Activated CD4-positive, alpha-beta T cell treated with anti-CD3 and anti-CD28 coated beads for 24 hours (primary cell): Measurements from ENCODE around the gene MLC1.

Experiments used
- DNase-seq, 2 donors: peaks; one replicate each; pipeline ENCODE4 v3.0.0-alpha.2; 2020; ENCODE audit warnings: low read depth in 2 of 2

The MLC1 gene

GRCh38 chr22:50058061-50058905, 26.9 kb downstream of the MLC1 start, which contains the start of gene TTLL8:
TTLL8 (minus strand) TSS chr22:50058298.
- no peak for DNase-seq

DNA sequence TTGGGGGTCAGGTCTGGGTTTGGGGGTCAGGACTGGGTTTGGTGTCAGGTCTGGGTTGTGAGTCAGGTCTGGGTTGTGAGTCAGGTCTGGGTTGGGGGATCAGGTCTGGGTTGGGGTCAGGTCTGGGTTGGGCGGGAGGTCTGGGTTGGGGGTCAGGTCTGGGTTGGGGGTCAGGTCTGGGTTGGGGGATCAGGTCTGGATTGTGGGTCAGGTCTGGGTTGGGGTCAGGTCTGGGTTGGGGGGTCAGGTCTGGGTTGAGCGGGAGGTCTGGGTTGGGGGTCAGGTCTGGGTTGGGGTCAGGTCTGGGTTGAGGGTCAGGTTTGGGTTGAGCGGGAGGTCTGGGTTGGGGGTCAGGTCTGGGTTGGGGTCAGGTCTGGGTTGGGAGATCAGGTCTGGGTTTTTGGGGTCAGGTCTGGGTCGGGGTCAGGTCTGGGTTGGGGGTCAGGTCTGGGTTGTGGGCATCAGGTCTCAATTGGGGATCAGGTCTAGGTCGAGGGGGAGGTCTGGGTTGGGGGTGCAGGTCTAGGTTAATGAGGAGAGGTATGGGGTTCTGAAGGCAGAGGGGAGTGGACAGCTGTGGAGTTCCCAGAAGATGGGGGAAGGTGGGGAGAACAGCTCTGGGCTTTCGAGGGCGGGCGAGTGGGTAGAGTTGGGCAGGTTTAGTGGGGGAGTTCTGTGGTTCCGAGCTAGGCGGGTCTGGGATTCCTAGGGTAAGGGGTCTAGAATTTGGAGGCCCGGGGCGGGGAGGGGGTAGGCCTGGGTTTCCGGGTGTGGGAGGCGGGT, 27.8 kb downstream of the MLC1 start:
- no peak for DNase-seq

DNA sequence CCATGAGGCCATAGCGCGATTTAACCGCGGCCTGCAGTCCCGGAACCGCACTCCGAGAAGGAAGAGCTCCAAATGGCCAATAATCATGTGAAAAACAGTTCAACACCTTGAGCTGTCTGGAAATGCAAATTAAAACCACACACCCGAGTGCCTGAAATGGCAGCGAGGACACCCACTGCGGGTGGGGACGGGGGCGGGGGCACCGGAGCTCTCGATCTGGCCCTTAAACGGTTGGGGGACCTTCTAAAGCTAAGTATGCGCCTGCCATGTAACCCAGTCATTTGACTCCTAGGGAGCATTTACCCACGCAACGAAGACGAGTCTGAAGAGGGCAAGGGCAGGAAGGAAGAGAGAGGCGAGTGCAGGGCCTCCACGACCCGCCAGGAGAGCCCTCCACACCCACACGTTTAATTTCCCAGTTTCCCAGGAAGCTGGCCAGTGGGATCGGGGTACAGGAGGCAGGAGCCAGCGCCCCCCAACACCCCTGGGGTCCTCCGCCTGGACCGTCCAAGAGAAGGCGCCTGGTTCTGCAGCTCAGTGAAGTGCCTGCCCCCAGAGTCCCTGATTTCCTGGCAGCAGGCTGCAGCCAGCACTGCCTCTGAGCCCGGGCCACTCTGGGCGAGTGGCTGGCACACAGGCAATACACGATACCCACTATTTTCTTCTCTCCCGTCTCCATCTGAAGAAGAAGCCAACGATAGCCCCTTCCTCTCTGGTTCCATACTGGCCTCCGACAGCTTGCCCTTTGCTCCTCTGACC, 28.8 kb downstream of the MLC1 start:
- no peak for DNase-seq

DNA sequence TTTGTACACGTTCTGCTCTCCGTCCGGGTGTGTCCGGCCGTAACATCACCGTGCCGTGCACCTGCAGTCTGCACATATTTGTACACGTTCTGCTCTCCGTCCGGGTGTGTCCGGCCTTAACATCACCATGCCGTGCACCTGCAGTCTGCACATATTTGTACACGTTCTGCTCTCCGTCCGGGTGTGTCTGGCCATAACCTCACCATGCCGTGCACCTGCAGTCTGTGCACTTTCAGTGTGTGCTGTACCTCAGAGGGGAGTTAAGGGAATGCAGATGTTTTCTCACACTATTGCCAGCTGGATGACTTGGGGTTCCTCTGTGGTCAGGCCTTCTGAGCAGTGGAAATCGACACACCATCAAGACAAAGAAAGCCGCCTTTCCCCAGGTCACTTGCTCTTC, 31.4 kb downstream of the MLC1 start:
- DNase-seq, result no peak

DNA sequence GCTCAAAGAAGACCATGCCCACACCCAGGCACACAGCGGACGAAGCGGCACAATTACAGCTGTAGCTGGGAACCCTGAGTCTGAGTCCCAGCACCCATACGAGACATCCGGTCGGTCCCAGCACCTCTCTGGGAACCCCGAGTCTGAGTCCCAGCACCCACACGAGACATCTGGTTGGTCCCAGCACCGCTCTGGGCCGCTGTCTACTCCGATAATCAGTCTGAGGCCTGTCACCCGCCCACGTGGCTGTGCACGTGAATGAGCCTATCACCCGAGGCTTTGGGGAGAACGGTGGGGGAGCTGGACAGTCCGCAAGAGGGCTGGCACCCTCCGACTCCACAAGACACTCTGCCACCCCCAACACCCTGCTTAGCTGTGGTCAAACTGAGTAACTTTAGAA, 33.3 kb downstream of the MLC1 start:
- no peak for DNase-seq

GRCh38 chr22:50049299-50050195, 35.7 kb downstream of the MLC1 start:
- DNase-seq, result no peak

DNA sequence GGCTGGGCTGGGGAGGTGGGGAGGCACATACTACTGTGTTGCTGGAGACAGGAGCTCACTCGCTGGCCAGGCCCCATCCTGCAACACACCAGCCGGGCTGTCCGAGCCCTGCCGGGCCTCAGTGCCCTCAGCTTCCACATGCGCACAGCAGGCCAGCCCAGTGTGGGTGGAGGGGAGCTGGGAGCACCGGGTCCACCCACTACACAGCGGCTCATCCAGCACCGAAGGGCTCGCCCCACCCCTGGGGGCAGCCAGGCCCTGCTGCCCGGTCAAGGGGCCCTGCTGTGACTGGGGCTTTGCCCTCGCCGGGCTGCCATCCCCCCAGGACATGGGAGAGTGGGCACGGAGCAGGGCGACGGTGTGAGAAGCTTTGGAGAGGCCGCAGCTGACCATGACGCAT, 36.4 kb downstream of the MLC1 start:
- no peak for DNase-seq

DNA sequence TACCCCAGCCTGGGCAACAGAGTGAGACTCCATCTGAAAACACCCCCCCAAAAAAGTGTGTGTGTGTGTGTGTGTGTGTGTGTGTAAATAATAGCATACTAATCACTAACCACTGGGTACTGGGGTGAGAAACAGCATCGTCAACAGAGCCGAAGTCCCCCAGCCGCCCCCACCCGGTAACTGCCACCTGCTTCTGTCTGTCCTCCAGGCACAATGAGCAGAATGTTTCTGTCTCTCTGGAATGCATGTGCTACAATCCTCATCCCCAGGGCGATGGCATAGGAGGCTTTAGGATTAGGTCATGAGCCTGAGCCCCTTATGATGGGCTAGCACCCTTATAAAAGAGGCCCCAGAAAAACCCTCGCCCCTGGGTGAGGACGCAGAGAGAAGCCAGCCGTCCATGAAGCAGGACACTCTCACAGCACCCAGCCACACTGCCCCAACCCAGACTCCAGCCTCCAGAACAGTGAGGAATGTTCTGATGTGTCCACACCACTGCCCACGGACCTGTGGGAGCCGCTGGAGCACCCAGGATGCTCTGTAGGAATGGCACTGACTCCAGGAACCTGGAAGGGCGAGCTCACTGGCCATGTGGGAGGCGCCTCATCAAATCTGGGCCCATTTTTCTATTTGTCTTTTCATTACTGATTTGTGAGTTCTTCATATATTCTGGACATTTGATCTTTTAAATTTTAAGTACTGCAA, 37.0 kb downstream of the MLC1 start:
- DNase-seq, result no peak

GRCh38 chr22:50047346-50047745, 37.9 kb downstream of the MLC1 start:
- no peak for DNase-seq

DNA sequence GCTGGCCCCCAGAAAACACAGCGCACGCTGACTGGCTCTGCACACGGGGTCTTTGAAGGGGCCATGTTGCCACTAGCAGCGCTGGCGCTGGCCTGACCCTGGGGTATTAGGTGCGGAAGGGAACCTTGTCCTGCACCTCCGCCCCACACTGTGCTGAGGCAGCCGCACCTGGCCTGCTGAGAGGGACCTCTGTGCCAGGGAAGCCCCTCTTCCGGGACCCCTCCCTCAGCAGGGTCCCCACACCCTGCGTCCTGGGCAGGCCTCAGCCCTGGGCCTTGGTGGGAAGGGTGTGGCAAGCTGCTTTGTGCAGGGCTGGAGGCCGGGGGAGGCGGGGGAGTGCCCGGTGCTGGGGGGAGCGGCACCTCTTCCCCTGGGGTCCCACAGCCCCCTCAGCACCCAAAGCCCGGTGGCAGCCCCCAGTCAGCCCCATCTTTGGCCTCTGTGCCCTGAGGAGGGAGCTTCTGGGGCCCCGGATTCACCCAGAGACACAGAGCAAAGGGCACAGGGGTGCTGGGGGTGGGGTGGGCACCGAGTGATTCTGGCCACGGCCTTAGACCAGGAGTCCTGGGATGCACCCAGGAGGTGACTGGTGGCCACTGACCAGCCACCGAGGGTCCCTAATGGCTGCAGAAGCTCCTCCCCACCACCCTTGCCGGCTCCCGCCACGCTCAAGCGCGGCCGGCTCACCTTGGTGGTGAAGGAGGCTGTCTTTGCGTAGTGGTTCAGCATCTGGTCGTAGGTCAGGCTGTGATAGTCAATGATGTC, 38.6 kb downstream of the MLC1 start:
- DNase-seq, result no peak

GRCh38 chr22:50046019-50046415, 39.2 kb downstream of the MLC1 start:
- DNase-seq, result no peak

GRCh38 chr22:50045211-50046018, 39.8 kb downstream of the MLC1 start:
- no peak for DNase-seq

- DNase-seq, result no peak
Measured at GRCh38 chr22:50044485-50045118, 40.6 kb downstream of the MLC1 start.

DNA sequence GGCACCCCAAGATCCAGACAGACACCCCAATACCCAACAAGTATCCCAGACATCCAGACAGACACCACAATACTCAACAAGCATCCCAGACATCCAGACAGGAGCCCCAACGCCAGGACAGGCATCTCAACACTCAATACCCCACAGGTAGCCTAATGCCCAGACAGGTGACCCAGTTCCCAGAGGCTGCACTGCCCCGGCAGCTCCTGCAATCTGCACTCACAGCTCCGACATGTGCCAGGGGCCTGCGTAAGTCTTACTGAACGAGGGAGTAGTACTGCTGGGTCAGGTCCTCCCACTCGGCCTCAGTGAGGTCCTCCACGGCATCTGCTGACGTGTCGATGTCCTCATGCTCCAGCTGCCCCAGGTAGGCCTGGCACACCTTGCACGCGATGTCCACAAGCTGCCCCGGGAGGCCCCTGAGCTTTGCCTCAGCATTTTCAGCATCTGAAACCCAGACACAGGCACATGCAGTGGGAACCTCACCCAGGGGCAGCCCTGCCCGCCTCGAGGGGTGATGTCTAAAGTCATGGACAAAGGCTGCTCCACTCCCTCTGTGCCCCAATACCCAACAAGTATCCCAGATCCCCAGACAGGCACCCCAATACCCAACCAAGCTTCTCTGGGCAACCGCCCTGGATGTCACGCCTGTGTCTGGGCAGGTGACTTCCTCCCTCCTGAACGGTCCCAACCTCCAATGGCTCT, 43.7 kb downstream of the MLC1 start:
- no peak for DNase-seq

GRCh38 chr22:50040717-50041116, 44.5 kb downstream of the MLC1 start:
- DNase-seq, result no peak

DNA sequence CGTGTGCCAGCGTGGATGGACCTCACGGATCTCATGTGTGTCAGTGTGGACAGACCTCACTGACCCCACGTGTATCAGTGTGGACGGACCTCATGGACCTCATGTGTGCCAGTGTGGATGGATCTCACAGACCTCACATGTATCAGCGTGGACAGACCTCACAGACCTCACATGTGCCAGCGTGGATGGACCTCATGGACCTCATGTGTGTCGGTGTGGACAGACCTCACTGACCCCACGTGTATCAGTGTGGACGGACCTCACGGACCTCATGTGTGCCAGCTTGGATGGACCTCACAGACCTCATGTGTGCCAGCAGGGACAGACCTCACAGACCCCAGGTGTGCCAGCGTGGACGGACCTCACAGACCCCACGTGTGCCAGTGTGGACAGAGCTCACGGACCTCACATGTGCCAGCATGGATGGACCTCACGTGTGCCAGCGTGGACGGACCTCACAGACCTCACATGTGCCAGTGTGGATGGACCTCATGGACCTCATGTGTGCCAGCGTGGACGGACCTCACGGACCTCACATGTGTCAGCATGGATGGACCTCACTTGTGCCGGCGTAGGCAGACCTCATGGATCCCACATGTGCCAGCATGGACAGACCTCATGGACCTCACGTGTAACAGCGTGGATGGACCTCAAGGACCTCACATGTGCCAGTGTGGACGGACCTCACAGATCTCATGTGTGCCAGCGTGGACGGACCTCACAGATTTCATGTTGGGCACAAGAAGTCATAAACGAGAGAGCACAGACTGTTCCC, 45.4 kb downstream of the MLC1 start:
- no peak for DNase-seq
